Measurements from ENCODE around the gene RAX.

DNA sequence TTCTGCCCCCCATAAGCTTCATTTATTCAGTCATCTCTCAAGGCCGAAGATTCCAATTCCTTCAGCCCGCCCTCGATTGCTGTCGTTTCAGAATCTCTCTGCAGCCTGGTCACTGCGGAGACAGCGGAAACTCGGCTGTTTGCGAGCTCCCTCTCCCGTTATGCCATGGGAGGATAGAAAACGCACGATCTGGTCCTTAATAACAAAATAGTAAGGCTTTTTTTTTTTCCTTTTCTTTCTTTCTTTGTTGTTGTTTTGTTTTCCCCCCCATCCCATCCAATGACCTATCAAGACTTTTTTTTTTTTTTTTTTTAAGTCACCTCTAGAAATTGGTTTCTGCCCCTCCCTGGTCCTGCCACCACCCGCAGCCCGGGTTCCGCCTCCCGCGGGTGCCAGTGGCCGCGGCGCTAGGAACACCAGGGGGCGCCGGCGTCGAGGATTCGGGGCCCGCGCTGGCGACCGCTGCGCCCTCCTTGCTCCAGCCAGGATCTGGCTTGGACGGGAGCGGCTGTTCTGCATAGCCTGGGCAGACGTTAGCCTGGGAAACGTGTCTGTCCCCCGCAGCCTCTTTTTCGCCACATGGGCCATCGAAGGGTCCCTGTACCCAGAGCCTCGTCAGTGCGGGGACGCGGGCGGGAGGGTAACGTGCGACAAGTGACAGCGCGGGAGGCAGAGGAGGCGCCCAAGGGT is 35.1 kb upstream of the RAX start:
- TF ChIP-seq NFRKB (IDR thresholded peaks at IDR 0.05) (no peak), TARDBP (IDR thresholded peaks at IDR 0.05) (no peak)

Data from HEK293T (cell line).